AG04450 (cell line): ENCODE data around the gene BRICD5. TPM values are rescaled to one million over a fixed set of nuclear protein-coding genes. Genes with fewer than 3 reads are reported as not detected.

Source experiments
- CTCF ChIA-PET: fragments of 300-600, 350-600 bp; formaldehyde crosslinking; extraction: SDS; loops from one replicate; lab custom pipeline; 2022; ENCODE audit warnings: antibody characterized with exemption, inconsistent platforms; lab: Charles Lee
- POLR2A ChIA-PET: fragments of 350-600 bp; formaldehyde crosslinking; extraction: SDS; loops from one replicate; lab custom pipeline; 2021; ENCODE audit warnings: antibody characterized with exemption, inconsistent platforms; lab: Yijun Ruan, JAX
- DNase-seq: peaks from one replicate; pipeline ENCODE4 v3.0.0-alpha.2; 2011; ENCODE audit warnings: low read depth, low spot score
- H3K27ac ChIP-seq: one replicate; pipeline ENCODE4 v1.5.1; 2012; ENCODE audit warnings: low read depth, low read length, control low read depth
- H3K27me3 ChIP-seq: one replicate; pipeline ENCODE4 v1.6.0; 2012; ENCODE audit warnings: low read length; ENCODE audit not compliant: control insufficient read depth, insufficient read depth
- H3K4me3 ChIP-seq: 2 replicates; pipeline ENCODE4 v1.5.1; 2011; ENCODE audit warnings: mild to moderate bottlenecking, low read depth, low read length, control low read depth
- H3K9me3 ChIP-seq: 2 replicates; pipeline ENCODE4 v1.5.1; 2012; ENCODE audit warnings: low read length; ENCODE audit not compliant: control insufficient read depth, insufficient read depth
- polyA plus RNA-seq: library from polyadenylated mRNA; depleted of rRNA; stranded (reverse); fragments of >200 nt; gene quantifications from 2 replicates; pipeline ENCODE4 v1.2.3, GENCODE V29; 2011
- TF ChIP-seq, protein P1 (sequence below): IDR thresholded peaks from 2 replicates; pipeline ENCODE4 v1.5.1; 2011; ENCODE audit warnings: low read depth, low read length, control low read depth, inconsistent platforms

Gene BRICD5
- polyA plus RNA-seq, 1 experiment, result 0.37 TPM

- no peaks in the 10 kb centered on the region; the same call in 1 of the 2 replicates for H3K9me3 ChIP-seq
- CTCF ChIA-PET, result no interaction called here
- TF ChIP-seq, protein P1, sequence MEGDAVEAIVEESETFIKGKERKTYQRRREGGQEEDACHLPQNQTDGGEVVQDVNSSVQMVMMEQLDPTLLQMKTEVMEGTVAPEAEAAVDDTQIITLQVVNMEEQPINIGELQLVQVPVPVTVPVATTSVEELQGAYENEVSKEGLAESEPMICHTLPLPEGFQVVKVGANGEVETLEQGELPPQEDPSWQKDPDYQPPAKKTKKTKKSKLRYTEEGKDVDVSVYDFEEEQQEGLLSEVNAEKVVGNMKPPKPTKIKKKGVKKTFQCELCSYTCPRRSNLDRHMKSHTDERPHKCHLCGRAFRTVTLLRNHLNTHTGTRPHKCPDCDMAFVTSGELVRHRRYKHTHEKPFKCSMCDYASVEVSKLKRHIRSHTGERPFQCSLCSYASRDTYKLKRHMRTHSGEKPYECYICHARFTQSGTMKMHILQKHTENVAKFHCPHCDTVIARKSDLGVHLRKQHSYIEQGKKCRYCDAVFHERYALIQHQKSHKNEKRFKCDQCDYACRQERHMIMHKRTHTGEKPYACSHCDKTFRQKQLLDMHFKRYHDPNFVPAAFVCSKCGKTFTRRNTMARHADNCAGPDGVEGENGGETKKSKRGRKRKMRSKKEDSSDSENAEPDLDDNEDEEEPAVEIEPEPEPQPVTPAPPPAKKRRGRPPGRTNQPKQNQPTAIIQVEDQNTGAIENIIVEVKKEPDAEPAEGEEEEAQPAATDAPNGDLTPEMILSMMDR, result no peak
- no peak overlapping the region for H3K27ac ChIP-seq
- H3K27me3 ChIP-seq, result peaks cover 2% of the 10 kb centered on the region
- DNase-seq, result no peak
- no peak overlapping the region for H3K4me3 ChIP-seq
- POLR2A ChIA-PET, result interaction anchor here (1.2 kb wide), 1 partner anchor 23 kb away, joined by 3 read pairs; no protein-coding TSS in a partner anchor
Observed at GRCh38 chr16:2184346-2184745, 26.3 kb downstream of the BRICD5 start.

DNA sequence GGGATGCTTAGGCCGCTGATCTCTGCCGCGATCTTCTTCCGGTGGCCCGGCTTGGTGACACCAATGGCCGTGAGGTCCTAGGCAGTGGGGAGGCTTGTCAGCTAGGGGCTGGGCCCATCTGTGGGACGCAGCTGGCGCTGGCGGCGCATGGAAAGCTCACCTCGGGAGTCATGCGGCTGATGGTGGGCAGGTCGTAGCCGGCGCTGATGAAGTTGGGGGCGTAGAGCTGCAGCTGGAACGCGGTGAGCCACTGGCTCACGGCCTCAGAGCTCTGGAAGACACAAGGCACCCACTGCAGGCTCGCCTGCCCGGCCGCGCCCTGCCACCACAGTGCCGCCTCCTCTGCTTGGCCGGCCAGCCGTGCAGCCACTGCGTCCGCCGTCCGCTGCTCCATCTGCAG, 27.0 kb downstream of the BRICD5 start:
- no peak overlapping the region for H3K4me3 ChIP-seq
- no peaks in the 10 kb centered on the region; the same call in 1 of the 2 replicates for H3K9me3 ChIP-seq
- POLR2A ChIA-PET, result interaction anchor here (1.2 to 1.8 kb wide), 2 partner anchors 22 to 28 kb away, joined by 3 to 5 read pairs; partner anchors contain the start of gene TRAF7
- peaks cover 2% of the 10 kb centered on the region for H3K27me3 ChIP-seq
- no peak for DNase-seq
- TF ChIP-seq, protein P1, result no peak
- H3K27ac ChIP-seq, result no peak overlapping the region
- CTCF ChIA-PET, result no interaction called here

GRCh38 chr16:2181952-2182351, 28.7 kb downstream of the BRICD5 start:
- no peak for DNase-seq
- TF ChIP-seq, protein P1, result no peak
- H3K9me3 ChIP-seq, result peaks cover 7% of the 10 kb centered on the region; the same call in 1 of the 2 replicates
- no peak overlapping the region for H3K27ac ChIP-seq
- no peak overlapping the region for H3K4me3 ChIP-seq
- peaks cover 2% of the 10 kb centered on the region for H3K27me3 ChIP-seq
- CTCF ChIA-PET, result no interaction called here
- POLR2A ChIA-PET, result interaction anchor here (1.8 kb wide), 1 partner anchor 26 kb away, joined by 5 read pairs; the partner anchor contains the start of gene TRAF7

DNA sequence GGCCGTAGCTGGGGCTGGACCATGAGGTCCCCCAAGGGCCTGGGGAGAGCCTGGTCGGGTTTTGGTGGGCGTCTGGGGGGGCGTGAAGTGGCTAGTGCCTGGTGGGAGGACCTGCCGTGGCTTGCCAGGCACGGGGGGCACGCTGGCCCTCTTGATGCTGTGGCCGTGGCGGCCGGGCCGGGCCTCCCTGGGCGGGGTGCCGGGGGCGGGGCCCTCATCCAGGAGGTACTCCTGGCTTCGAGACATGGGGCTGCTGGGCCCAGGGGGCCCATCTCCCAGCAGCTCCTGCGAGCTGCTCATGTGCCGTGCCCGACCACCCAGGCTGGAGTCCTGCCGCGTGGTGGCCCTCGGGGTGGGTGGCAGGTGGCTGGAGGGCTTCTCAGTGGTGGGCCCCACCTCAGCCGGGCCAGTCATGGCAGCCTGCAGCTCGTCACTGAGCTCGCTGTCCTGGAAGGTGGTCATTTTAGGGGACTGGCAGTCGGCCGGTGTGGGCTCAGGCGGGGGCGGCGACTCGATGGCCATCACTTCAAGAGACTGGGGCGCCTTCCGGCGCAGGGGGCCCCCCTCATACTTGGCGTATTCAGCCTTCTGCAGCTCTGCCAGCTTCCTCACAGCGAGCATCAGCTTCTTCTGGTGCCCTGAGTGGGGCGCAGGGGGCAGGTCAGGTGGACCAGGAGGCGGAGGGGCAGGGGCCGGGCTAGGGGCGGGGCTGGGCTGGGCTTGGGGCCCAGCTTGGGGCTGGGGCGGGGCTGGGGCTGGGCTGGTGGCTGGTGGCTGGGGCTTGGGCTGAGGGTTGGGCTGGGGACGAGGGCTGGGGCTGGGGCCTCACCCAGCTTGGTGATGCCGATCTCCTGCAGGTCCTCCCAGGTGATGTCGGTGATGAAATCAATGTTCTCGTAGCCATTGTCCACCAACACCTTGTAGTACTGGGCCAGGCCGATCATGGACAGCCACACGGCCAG, 29.4 kb downstream of the BRICD5 start:
- TF ChIP-seq, protein P1, result no peak
- no peak for DNase-seq
- peaks cover 7% of the 10 kb centered on the region; the same call in 1 of the 2 replicates for H3K9me3 ChIP-seq
- CTCF ChIA-PET, result no interaction called here
- no peak overlapping the region for H3K4me3 ChIP-seq
- H3K27me3 ChIP-seq, result peaks cover 2% of the 10 kb centered on the region
- POLR2A ChIA-PET, result no interaction called here
- no peak overlapping the region for H3K27ac ChIP-seq

GRCh38 chr16:2180461-2180860, 30.2 kb downstream of the BRICD5 start:
- peaks cover 7% of the 10 kb centered on the region; the same call in 1 of the 2 replicates for H3K9me3 ChIP-seq
- H3K27me3 ChIP-seq, result no peaks in the 10 kb centered on the region
- TF ChIP-seq, protein P1, result no peak
- POLR2A ChIA-PET, result interaction anchor here (0.6 kb wide), 1 partner anchor 281 kb away, joined by 3 read pairs; no protein-coding TSS in a partner anchor
- no peak for DNase-seq
- no peak overlapping the region for H3K4me3 ChIP-seq
- no peak overlapping the region for H3K27ac ChIP-seq
- CTCF ChIA-PET, result no interaction called here
